ENCODE results near the gene SLC38A2.

GRCh38 chr12:46382408-46382963 lies 9.9 kb upstream of the SLC38A2 start:
- no peak for TF ChIP-seq EZH2phosphoT487 (IDR thresholded peaks at IDR 0.05; ENCODE audit: borderline replicate concordance, low read length)
- TF ChIP-seq CTCF (IDR thresholded peaks at IDR 0.05; ENCODE audit: low read depth, low read length, poor library complexity, severe bottlenecking) = no peak

Data from DOHH2 (cell line).